Panc1 (cell line): ENCODE results near the gene ZNF700.

Experiments
- CTCF ChIP-seq: fragments of 450-650 bp; IDR thresholded peaks from 2 replicates; pipeline ENCODE4 v1.5.1; 2017; ENCODE audit warnings: mild to moderate bottlenecking
- POLR2AphosphoS5 ChIP-seq: IDR thresholded peaks from 2 replicates; pipeline ENCODE4 v1.6.1; 2012; ENCODE audit warnings: mild to moderate bottlenecking, low read depth, low read length, moderate library complexity
- REST ChIP-seq, 2 experiments: IDR thresholded peaks; 2 replicates each; pipeline ENCODE4 v1.6.1; 2011 to 2012; ENCODE audit warnings: low read depth in 2 of 2, control low read depth in 1 of 2, low read length in 1 of 2, mild to moderate bottlenecking in 1 of 2, moderate library complexity in 1 of 2; ENCODE audit not compliant: insufficient read depth in 1 of 2

- TF ChIP-seq CTCF (no peak), POLR2AphosphoS5 (no peak), REST (IDR thresholded peaks at IDR 0.05; ENCODE audit: insufficient read depth in 1 of 2, low read depth in 2 of 2, low read length in 1 of 2) (no peak)
These were observed 6.6 kb downstream of the ZNF700 start for GRCh38 chr19:11931513-11931912.
